ENCODE measurements around the gene PSEN1. TPM values are rescaled to one million over a fixed set of nuclear protein-coding genes. Genes with fewer than 3 reads are reported as not detected.

Gene PSEN1
- total and polyA plus RNA-seq, 12 donors = 15.7 to 83.8 (median 51.2) TPM

GRCh38 chr14:73248108-73248868, 112.0 kb downstream of the PSEN1 start:
- peaks cover 0 to 3% of the 10 kb centered on the region in 2 donors for H3K4me1 ChIP-seq (replicated peaks in 1 of 2)
- no peak for DNase-seq
- intact Hi-C loops (cut with DNase I) = no loop called here
- WGBS, 4 donors = 70 to 79% (median 75%) methylated on average over 7 to 9 of the region's 9 CpGs
- H3K27ac ChIP-seq = no peak overlapping the region
- no peaks in the 10 kb centered on the region for H3K27me3 ChIP-seq
- no peak for TF ChIP-seq CTCF (IDR thresholded peaks at IDR 0.05)
- no peak for TF ChIP-seq POLR2A (IDR thresholded peaks at IDR 0.05)
- H3K4me3 ChIP-seq = no peak overlapping the region
- no peaks in the 10 kb centered on the region for H3K36me3 ChIP-seq (replicated peaks in 1 of 2)
- H3K9me3 ChIP-seq (replicated peaks in 1 of 3) = no peaks in the 10 kb centered on the region

- intact Hi-C loops (cut with DNase I) = no loop called here
- no peak for TF ChIP-seq POLR2A (IDR thresholded peaks at IDR 0.05)
- no peak for TF ChIP-seq CTCF (IDR thresholded peaks at IDR 0.05)
- no peak for DNase-seq
- no peaks in the 10 kb centered on the region for H3K9me3 ChIP-seq (replicated peaks in 1 of 3)
- WGBS, 4 donors = 96 to 100% (median 100%) methylated on average over 1 of the region's 1 CpG
- peaks cover 0 to 3% of the 10 kb centered on the region in 2 donors for H3K4me1 ChIP-seq (replicated peaks in 1 of 2)
- no peaks in the 10 kb centered on the region for H3K36me3 ChIP-seq (replicated peaks in 1 of 2)
- no peaks in the 10 kb centered on the region for H3K27me3 ChIP-seq
- H3K27ac ChIP-seq = no peak overlapping the region
- H3K4me3 ChIP-seq = no peak overlapping the region
These were observed 112.8 kb downstream of the PSEN1 start for GRCh38 chr14:73249108-73249507.

GRCh38 chr14:73249564-73250316, 113.4 kb downstream of the PSEN1 start:
- TF ChIP-seq CTCF (IDR thresholded peaks at IDR 0.05) = no peak
- TF ChIP-seq POLR2A (IDR thresholded peaks at IDR 0.05) = no peak
- H3K36me3 ChIP-seq (replicated peaks in 1 of 2) = no peaks in the 10 kb centered on the region
- H3K4me1 ChIP-seq (replicated peaks in 1 of 2) = peaks cover 0 to 3% of the 10 kb centered on the region in 2 donors
- intact Hi-C loops (cut with DNase I) = no loop called here
- H3K27me3 ChIP-seq = no peaks in the 10 kb centered on the region
- DNase-seq = no peak
- H3K9me3 ChIP-seq (replicated peaks in 1 of 3) = no peaks in the 10 kb centered on the region
- no peak overlapping the region for H3K4me3 ChIP-seq
- H3K27ac ChIP-seq = no peak overlapping the region
- WGBS, 4 donors = 86 to 88% (median 88%) methylated on average over 8 to 13 of the region's 13 CpGs

- H3K27me3 ChIP-seq = no peaks in the 10 kb centered on the region
- no peaks in the 10 kb centered on the region for H3K9me3 ChIP-seq (replicated peaks in 1 of 3)
- DNase-seq = no peak
- no peak overlapping the region for H3K27ac ChIP-seq
- peaks cover 0 to 3% of the 10 kb centered on the region in 2 donors for H3K4me1 ChIP-seq (replicated peaks in 1 of 2)
- H3K36me3 ChIP-seq (replicated peaks in 1 of 2) = no peaks in the 10 kb centered on the region
- 86 to 91% (median 87%) methylated on average over 11 of the region's 11 CpGs for WGBS, 4 donors
- TF ChIP-seq CTCF (IDR thresholded peaks at IDR 0.05) = no peak
- TF ChIP-seq POLR2A (IDR thresholded peaks at IDR 0.05) = no peak
- intact Hi-C loops (cut with DNase I) = no loop called here
- no peak overlapping the region for H3K4me3 ChIP-seq
These were observed 114.0 kb downstream of the PSEN1 start for GRCh38 chr14:73250317-73250713.
